GM23338 (cell line): ENCODE results near the gene PSMD14. TPM values are rescaled to one million over a fixed set of nuclear protein-coding genes. Genes with fewer than 3 reads are reported as not detected.

ENCODE experiments used
- ATAC-seq: fragments of 200-7000 bp; cut with Tn5 transposase; 3 replicates; pipeline ENCODE4 v1.9.1; 2020
- DNase-seq: peaks from one replicate; pipeline ENCODE4 v3.0.0-alpha.2; 2015; ENCODE audit warnings: low spot score
- H2AFZ ChIP-seq: fragments of 200-600 bp; sonication (generic); 2 replicates; pipeline ENCODE4 v1.8.0; 2016; ENCODE audit warnings: antibody characterized with exemption, mild to moderate bottlenecking, moderate library complexity
- H3F3A ChIP-seq: fragments of 200-600 bp; sonication (generic); replicated peaks from 2 replicates; pipeline ENCODE4 v1.8.0; 2017; ENCODE audit warnings: antibody characterized with exemption, mixed run types, low read depth
- H3K27ac ChIP-seq: fragments of 200-600 bp; sonication (generic); 2 replicates; pipeline ENCODE4 v1.6.1; 2016; ENCODE audit warnings: low read depth
- H3K27me3 ChIP-seq: fragments of 200-600 bp; sonication (generic); 2 replicates; pipeline ENCODE4 v1.8.0; 2016; ENCODE audit warnings: mild to moderate bottlenecking, mixed run types, moderate library complexity; ENCODE audit not compliant: insufficient read depth
- H3K36me3 ChIP-seq: fragments of 200-600 bp; sonication (generic); 2 replicates; pipeline ENCODE4 v1.8.0; 2016; ENCODE audit warnings: mild to moderate bottlenecking; ENCODE audit not compliant: insufficient read depth
- H3K4me1 ChIP-seq: fragments of 200-600 bp; sonication (generic); 2 replicates; pipeline ENCODE4 v1.8.0; 2016; ENCODE audit warnings: mild to moderate bottlenecking, moderate library complexity; ENCODE audit not compliant: insufficient read depth
- H3K4me2 ChIP-seq: fragments of 200-600 bp; sonication (generic); 2 replicates; pipeline ENCODE4 v1.7.1; 2017; ENCODE audit warnings: mixed run types
- H3K4me3 ChIP-seq: fragments of 200-600 bp; sonication (generic); 2 replicates; pipeline ENCODE4 v1.6.1; 2016; ENCODE audit warnings: mixed run types
- H3K79me2 ChIP-seq: fragments of 200-600 bp; sonication (generic); replicated peaks from 2 replicates; pipeline ENCODE4 v1.8.0; 2017; ENCODE audit warnings: mild to moderate bottlenecking; ENCODE audit not compliant: insufficient read depth
- H3K9me2 ChIP-seq: fragments of 200-600 bp; sonication (generic); 2 replicates; pipeline ENCODE4 v1.8.0; 2017; ENCODE audit not compliant: insufficient read depth
- H4K20me1 ChIP-seq: fragments of 200-600 bp; sonication (generic); replicated peaks from 2 replicates; pipeline ENCODE4 v1.8.0; 2017; ENCODE audit warnings: mild to moderate bottlenecking; ENCODE audit not compliant: insufficient read depth
- H3K27ac Mint-ChIP-seq: 2 replicates; pipeline ENCODE4 v1.8.0; 2020; ENCODE audit warnings: inconsistent platforms, mild to moderate bottlenecking, moderate library complexity, mixed read lengths
- H3K27me3 Mint-ChIP-seq: 3 replicates; pipeline ENCODE4 v1.8.0; 2022; ENCODE audit warnings: low read depth, mild to moderate bottlenecking, moderate library complexity, mixed read lengths, inconsistent platforms; ENCODE audit not compliant: insufficient read depth, poor library complexity
- H3K36me3 Mint-ChIP-seq: 3 replicates; pipeline ENCODE4 v1.8.0; 2021; ENCODE audit warnings: low read depth, mild to moderate bottlenecking, inconsistent platforms, moderate library complexity, mixed read lengths
- H3K4me1 Mint-ChIP-seq: 3 replicates; pipeline ENCODE4 v1.8.0; 2020; ENCODE audit warnings: mild to moderate bottlenecking, inconsistent platforms, mixed read lengths
- H3K4me3 Mint-ChIP-seq: 3 replicates; pipeline ENCODE4 v1.8.0; 2021; ENCODE audit warnings: moderate library complexity, mild to moderate bottlenecking, inconsistent platforms, mixed read lengths
- H3K9me3 Mint-ChIP-seq: 3 replicates; pipeline ENCODE4 v1.8.0; 2020; ENCODE audit warnings: moderate library complexity, mild to moderate bottlenecking, inconsistent platforms, mixed read lengths
- ETS1 ChIP-seq: IDR thresholded peaks from 2 replicates; pipeline ENCODE4 v1.6.1; 2016; ENCODE audit warnings: antibody characterized with exemption
- EZH2 ChIP-seq: fragments of 200-600 bp; sonication (generic); IDR thresholded peaks from one replicate; pipeline ENCODE4 v1.8.0; 2017; ENCODE audit warnings: antibody characterized with exemption, mild to moderate bottlenecking, low read depth; ENCODE audit not compliant: unreplicated experiment
- EZH2phosphoT487 ChIP-seq: fragments of 200-600 bp; sonication (generic); IDR thresholded peaks from one replicate; pipeline ENCODE4 v1.8.1; 2018; ENCODE audit warnings: antibody characterized with exemption; ENCODE audit not compliant: unreplicated experiment
- JUNB ChIP-seq: IDR thresholded peaks from one replicate; pipeline ENCODE4 v1.6.1; 2016; ENCODE audit warnings: antibody characterized with exemption; ENCODE audit not compliant: unreplicated experiment
- NANOG ChIP-seq: IDR thresholded peaks from 2 replicates; pipeline ENCODE4 v1.6.1; 2016; ENCODE audit warnings: antibody characterized with exemption, borderline replicate concordance
- POLR2AphosphoS5 ChIP-seq: IDR thresholded peaks from 2 replicates; pipeline ENCODE4 v1.6.1; 2016; ENCODE audit warnings: antibody characterized with exemption, low read depth
- REST ChIP-seq: IDR thresholded peaks from one replicate; pipeline ENCODE4 v1.6.1; 2018; ENCODE audit warnings: antibody characterized with exemption; ENCODE audit not compliant: unreplicated experiment
- STAT1 ChIP-seq: IDR thresholded peaks from one replicate; pipeline ENCODE4 v1.6.1; 2016; ENCODE audit warnings: antibody characterized with exemption; ENCODE audit not compliant: unreplicated experiment
- ZNF114 ChIP-seq: fragments of 250-450 bp; sonication (Bioruptor Pico); IDR thresholded peaks from 2 replicates; pipeline ENCODE4 v1.5.0; 2020; ENCODE audit warnings: mild to moderate bottlenecking, moderate library complexity
- ZNF331 ChIP-seq: fragments of 250-450 bp; sonication (Bioruptor Pico); IDR thresholded peaks from 2 replicates; pipeline ENCODE4 v1.5.0; 2020; ENCODE audit warnings: low read depth, mild to moderate bottlenecking, moderate library complexity
- ZNF462 ChIP-seq: fragments of 250-450 bp; sonication (Bioruptor Pico); IDR thresholded peaks from 2 replicates; pipeline ENCODE4 v1.5.0; 2020; ENCODE audit warnings: mild to moderate bottlenecking, moderate library complexity
- polyA plus RNA-seq: library from polyadenylated mRNA; unstranded; fragments of >200 nt; fragmentation: Nextera tagmentation; extraction: Ambion mirVana; gene quantifications from 2 replicates; pipeline ENCODE4 v1.2.1, GENCODE V29; 2016
- total RNA-seq: library from RNA; depleted of rRNA; stranded (reverse); fragments of >200 nt; shearing (Covaris generic); gene quantifications from 2 replicates; pipeline ENCODE4 v1.2.3, GENCODE V29; 2014

PSMD14 gene
- total and polyA plus RNA-seq, 2 experiments from 2014 or later = 92.2 to 123 TPM

- Histone ChIP-seq H3K27ac (no peak overlapping the region), H3K27me3 (no peaks in the 10 kb centered on the region), H3K4me3 (no peak overlapping the region), H3K4me1 (peaks cover 25% of the 10 kb centered on the region), H2AFZ (no peak overlapping the region), H4K20me1 (peaks cover 9% of the 10 kb centered on the region; the same call in 1 of the 2 replicates), H3K79me2 (peaks cover 98% of the 10 kb centered on the region), H3K4me2 (no peak overlapping the region), H3F3A (no peaks in the 10 kb centered on the region), H3K36me3 (no peaks in the 10 kb centered on the region), H3K9me2 (no peaks in the 10 kb centered on the region)
- ATAC-seq (peak; percentile 62), DNase-seq (no peak)
- TF ChIP-seq ZNF114 (CRISPR knock-in tag) = no peak
- TF ChIP-seq REST = no peak
- no peak for TF ChIP-seq EZH2
- no peak for TF ChIP-seq NANOG
- no peak for TF ChIP-seq EZH2phosphoT487
- TF ChIP-seq ZNF331 (CRISPR knock-in tag) = no peak
- TF ChIP-seq POLR2AphosphoS5 = no peak
- TF ChIP-seq ETS1 = no peak
- H3K36me3 Mint-ChIP-seq = 0 out of 3 replicates have a peak, but pooled peaks cover 5% of the 10 kb centered on the region
- no peaks in the 10 kb centered on the region for H3K9me3 Mint-ChIP-seq
- no peak overlapping the region for H3K4me3 Mint-ChIP-seq
- peaks cover 51% of the 10 kb centered on the region for H3K4me1 Mint-ChIP-seq
- no peak overlapping the region for H3K27ac Mint-ChIP-seq
- no peaks in the 10 kb centered on the region for H3K27me3 Mint-ChIP-seq
These were observed 45.9 kb downstream of the PSMD14 start for GRCh38 chr2:161354106-161354505.

- Histone ChIP-seq H3K4me3 (no peak overlapping the region), H4K20me1 (0 out of 2 replicates have a peak, but pooled peaks cover 8% of the 10 kb centered on the region), H3K27me3 (no peaks in the 10 kb centered on the region), H3K4me1 (peaks cover 21% of the 10 kb centered on the region), H3K79me2 (peaks cover 97% of the 10 kb centered on the region), H3K36me3 (no peaks in the 10 kb centered on the region), H3K4me2 (no peak overlapping the region), H3K27ac (no peak overlapping the region), H2AFZ (no peak overlapping the region), H3K9me2 (no peaks in the 10 kb centered on the region), H3F3A (no peaks in the 10 kb centered on the region)
- Mint-ChIP-seq H3K27me3 (no peaks in the 10 kb centered on the region), H3K4me1 (peaks cover 45% of the 10 kb centered on the region), H3K36me3 (peaks cover 14% of the 10 kb centered on the region; the same call in 2 of the 3 replicates), H3K4me3 (no peak overlapping the region), H3K9me3 (no peaks in the 10 kb centered on the region; the same call in 2 of the 3 replicates), H3K27ac (no peak overlapping the region)
- ATAC-seq (no peak), DNase-seq (no peak)
- TF ChIP-seq STAT1 (no peak), JUNB (no peak), ZNF331 (CRISPR knock-in tag) (no peak), ZNF114 (CRISPR knock-in tag) (no peak), ZNF462 (no peak), NANOG (no peak), POLR2AphosphoS5 (no peak), EZH2phosphoT487 (no peak)
These were observed 46.9 kb downstream of the PSMD14 start for GRCh38 chr2:161355106-161355505.
